Measurements from ENCODE around the gene FHL2. TPM values are rescaled to one million over a fixed set of nuclear protein-coding genes. Genes with fewer than 3 reads are reported as not detected.

The FHL2 gene
- total RNA-seq, 1 experiment from 2014 or later: 21.1 TPM

GRCh38 chr2:105404736-105405135 lies 5.9 kb upstream of the FHL2 start (continued):
- TF ChIP-seq ZNF396 (CRISPR knock-in tag; IDR thresholded peaks at IDR 0.05; ENCODE audit: borderline replicate concordance) (no peak), TCF7 (CRISPR knock-in tag; IDR thresholded peaks at IDR 0.05; ENCODE audit: low read depth) (no peak), HMGXB4 (CRISPR knock-in tag; IDR thresholded peaks at IDR 0.05) (no peak), USF1 (CRISPR knock-in tag; IDR thresholded peaks at IDR 0.05) (no peak), ATF1 (CRISPR knock-in tag; IDR thresholded peaks at IDR 0.05) (no peak), FOXK1 (CRISPR knock-in tag; IDR thresholded peaks at IDR 0.05) (no peak)

- H3K27ac Mint-ChIP-seq: no peak overlapping the region
- peak; percentile 38 for DNase-seq (ENCODE audit: low spot score)
- POLR2A ChIA-PET: interaction anchor here (1.0 kb wide), 1 partner anchor 12 kb away, joined by 3 read pairs; no protein-coding TSS in a partner anchor
- ATAC-seq: peak; percentile 58
- peaks cover 7% of the 10 kb centered on the region; the same call in 1 of the 2 replicates for H3K36me3 Mint-ChIP-seq
- TF ChIP-seq STAT6 (CRISPR knock-in tag; conservative IDR thresholded peaks at IDR 0.05; ENCODE audit: low read depth): no peak
- no peak for TF ChIP-seq JUN (CRISPR knock-in tag; IDR thresholded peaks at IDR 0.05)
- TF ChIP-seq ZBTB43 (CRISPR knock-in tag; IDR thresholded peaks at IDR 0.05): no peak
- no peak for TF ChIP-seq IRF1 (CRISPR knock-in tag; IDR thresholded peaks at IDR 0.05)
- no peak for TF ChIP-seq USF2 (CRISPR knock-in tag; IDR thresholded peaks at IDR 0.05)
- TF ChIP-seq ELF4 (CRISPR knock-in tag; IDR thresholded peaks at IDR 0.05; ENCODE audit: low read depth): no peak
- no peak for TF ChIP-seq NR1H2 (CRISPR knock-in tag; IDR thresholded peaks at IDR 0.05)
- no peak for TF ChIP-seq GABPB1 (CRISPR knock-in tag; IDR thresholded peaks at IDR 0.05)
- no peak for TF ChIP-seq ZNF121 (CRISPR knock-in tag; IDR thresholded peaks at IDR 0.05)
- no peak for TF ChIP-seq HMGXB4 (CRISPR knock-in tag; IDR thresholded peaks at IDR 0.05)
- TF ChIP-seq ATF6 (CRISPR knock-in tag; IDR thresholded peaks at IDR 0.05): no peak
- CTCF ChIA-PET: interaction anchor here (0.7 to 1.6 kb wide), 15 partner anchors 9 to 122 kb away, joined by 3 to 7 read pairs (median 3); no protein-coding TSS in a partner anchor
- H3K4me1 Mint-ChIP-seq: peaks cover 22% of the 10 kb centered on the region
- H3K9me3 Mint-ChIP-seq: peaks cover 4% of the 10 kb centered on the region
- H3K27me3 Mint-ChIP-seq (ENCODE audit: low read depth): peaks cover 20% of the 10 kb centered on the region
- no peak overlapping the region for H3K4me3 Mint-ChIP-seq
These were observed 5.2 kb upstream of the FHL2 start for GRCh38 chr2:105403783-105404698.

Data from WTC11 (cell line).